Mucosa of rectum (tissue), 2 donors: ENCODE results near the gene BEND7.

Experiments
- H3K27ac ChIP-seq, 2 donors: one replicate each; pipeline ENCODE4 v1.7.0; 2013; ENCODE audit warnings: inconsistent platforms in 2 of 2, low read depth in 2 of 2, low read length in 2 of 2
- H3K27me3 ChIP-seq, 2 donors: one replicate each; pipeline ENCODE4 v1.7.0; 2013; ENCODE audit warnings: low read length in 2 of 2; ENCODE audit not compliant: control insufficient read depth in 2 of 2, insufficient read depth in 2 of 2
- H3K36me3 ChIP-seq, 2 donors: one replicate each; pipeline ENCODE4 v1.7.0; 2013; ENCODE audit warnings: low read length in 2 of 2; ENCODE audit not compliant: control insufficient read depth in 2 of 2, insufficient read depth in 2 of 2
- H3K4me1 ChIP-seq, 2 donors: one replicate each; pipeline ENCODE4 v1.7.0; 2013; ENCODE audit warnings: low read length in 2 of 2, mild to moderate bottlenecking in 1 of 2; ENCODE audit not compliant: control insufficient read depth in 2 of 2, insufficient read depth in 2 of 2
- H3K4me3 ChIP-seq, 2 donors: one replicate each; pipeline ENCODE4 v1.7.0; 2013; ENCODE audit warnings: low read length in 2 of 2
- H3K9ac ChIP-seq, 2 donors: one replicate each; pipeline ENCODE4 v1.7.0; 2013; ENCODE audit warnings: low read length in 2 of 2, low read depth in 1 of 2, mild to moderate bottlenecking in 1 of 2
- H3K9me3 ChIP-seq, 2 donors: one replicate each; pipeline ENCODE4 v1.7.0; 2013; ENCODE audit warnings: low read length in 2 of 2; ENCODE audit not compliant: control insufficient read depth in 2 of 2
- donor health status: healthy.
- donor health status: Normal muscosa, but diverticular disease.

Gene BEND7

GRCh38 chr10:13521026-13521425 is 7.8 kb downstream of the BEND7 start:
- no peaks in the 10 kb centered on the region for H3K4me1 ChIP-seq
- no peak overlapping the region for H3K27ac ChIP-seq
- no peaks in the 10 kb centered on the region for H3K27me3 ChIP-seq
- H3K4me3 ChIP-seq = no peak overlapping the region
- H3K9ac ChIP-seq = no peak overlapping the region
- H3K36me3 ChIP-seq = no peaks in the 10 kb centered on the region
- no peaks in the 10 kb centered on the region for H3K9me3 ChIP-seq

- H3K27me3 ChIP-seq = no peaks in the 10 kb centered on the region
- H3K4me3 ChIP-seq = no peak overlapping the region
- H3K9ac ChIP-seq = no peak overlapping the region
- no peak overlapping the region for H3K27ac ChIP-seq
- no peaks in the 10 kb centered on the region for H3K4me1 ChIP-seq
- no peaks in the 10 kb centered on the region for H3K9me3 ChIP-seq
- no peaks in the 10 kb centered on the region for H3K36me3 ChIP-seq
These were observed 8.6 kb downstream of the BEND7 start for GRCh38 chr10:13520194-13520593.

GRCh38 chr10:13518076-13518692 is 10.6 kb downstream of the BEND7 start:
- Histone ChIP-seq H3K27me3 (no peaks in the 10 kb centered on the region), H3K4me1 (no peaks in the 10 kb centered on the region), H3K27ac (no peak overlapping the region), H3K4me3 (no peak overlapping the region), H3K36me3 (no peaks in the 10 kb centered on the region), H3K9me3 (no peaks in the 10 kb centered on the region), H3K9ac (no peak overlapping the region)

- H3K27ac ChIP-seq = no peak overlapping the region
- H3K27me3 ChIP-seq = no peaks in the 10 kb centered on the region
- no peaks in the 10 kb centered on the region for H3K36me3 ChIP-seq
- H3K4me3 ChIP-seq = no peak overlapping the region
- no peaks in the 10 kb centered on the region for H3K9me3 ChIP-seq
- H3K9ac ChIP-seq = no peak overlapping the region
- H3K4me1 ChIP-seq = no peaks in the 10 kb centered on the region
These were observed 11.1 kb downstream of the BEND7 start for GRCh38 chr10:13517675-13518074.

GRCh38 chr10:13516176-13516575 is 12.6 kb downstream of the BEND7 start:
- no peaks in the 10 kb centered on the region for H3K27me3 ChIP-seq
- no peak overlapping the region for H3K27ac ChIP-seq
- H3K9me3 ChIP-seq = no peaks in the 10 kb centered on the region
- H3K4me1 ChIP-seq = no peaks in the 10 kb centered on the region
- no peak overlapping the region for H3K4me3 ChIP-seq
- no peak overlapping the region for H3K9ac ChIP-seq
- no peaks in the 10 kb centered on the region for H3K36me3 ChIP-seq

GRCh38 chr10:13515467-13515866 is 13.3 kb downstream of the BEND7 start:
- H3K27me3 ChIP-seq = no peaks in the 10 kb centered on the region
- H3K4me1 ChIP-seq = no peaks in the 10 kb centered on the region
- no peak overlapping the region for H3K9ac ChIP-seq
- H3K27ac ChIP-seq = no peak overlapping the region
- no peaks in the 10 kb centered on the region for H3K36me3 ChIP-seq
- no peak overlapping the region for H3K4me3 ChIP-seq
- no peaks in the 10 kb centered on the region for H3K9me3 ChIP-seq

- no peak overlapping the region for H3K27ac ChIP-seq
- no peaks in the 10 kb centered on the region for H3K27me3 ChIP-seq
- H3K4me3 ChIP-seq = no peak overlapping the region
- no peak overlapping the region for H3K9ac ChIP-seq
- no peaks in the 10 kb centered on the region for H3K36me3 ChIP-seq
- H3K4me1 ChIP-seq = no peaks in the 10 kb centered on the region
- H3K9me3 ChIP-seq = no peaks in the 10 kb centered on the region
These were observed 14.5 kb downstream of the BEND7 start for GRCh38 chr10:13514296-13514695.

- H3K9me3 ChIP-seq = no peaks in the 10 kb centered on the region
- H3K27me3 ChIP-seq = no peaks in the 10 kb centered on the region
- H3K4me3 ChIP-seq = no peak overlapping the region
- no peak overlapping the region for H3K27ac ChIP-seq
- no peaks in the 10 kb centered on the region for H3K36me3 ChIP-seq
- H3K4me1 ChIP-seq = no peaks in the 10 kb centered on the region
- H3K9ac ChIP-seq = no peak overlapping the region
These were observed 16.2 kb downstream of the BEND7 start for GRCh38 chr10:13512564-13512963.

GRCh38 chr10:13511409-13511808 is 17.4 kb downstream of the BEND7 start:
- H3K4me1 ChIP-seq = no peaks in the 10 kb centered on the region
- H3K36me3 ChIP-seq = no peaks in the 10 kb centered on the region
- H3K27ac ChIP-seq = no peak overlapping the region
- no peaks in the 10 kb centered on the region for H3K27me3 ChIP-seq
- H3K9ac ChIP-seq = no peak overlapping the region
- no peaks in the 10 kb centered on the region for H3K9me3 ChIP-seq
- H3K4me3 ChIP-seq = no peak overlapping the region

GRCh38 chr10:13505052-13505680 is 23.6 kb downstream of the BEND7 start:
- Histone ChIP-seq H3K4me3 (no peak overlapping the region), H3K9ac (no peak overlapping the region), H3K36me3 (no peaks in the 10 kb centered on the region), H3K9me3 (no peaks in the 10 kb centered on the region), H3K4me1 (no peaks in the 10 kb centered on the region), H3K27me3 (no peaks in the 10 kb centered on the region), H3K27ac (no peak overlapping the region)
